ENCODE data around the gene TOGARAM1.

- TF ChIP-seq POLR2A (IDR thresholded peaks at IDR 0.05) (no peak), CTCF (IDR thresholded peaks at IDR 0.05) (no peak)
Observed at GRCh38 chr14:44940944-44941343, 21.0 kb upstream of the TOGARAM1 start.

Measured in right lobe of liver (tissue), 4 donors.